Measurements from ENCODE around the gene GSN. TPM values are rescaled to one million over a fixed set of nuclear protein-coding genes. Genes with fewer than 3 reads are reported as not detected.

The GSN gene
- total RNA-seq, 1 donor: 253 TPM

DNA sequence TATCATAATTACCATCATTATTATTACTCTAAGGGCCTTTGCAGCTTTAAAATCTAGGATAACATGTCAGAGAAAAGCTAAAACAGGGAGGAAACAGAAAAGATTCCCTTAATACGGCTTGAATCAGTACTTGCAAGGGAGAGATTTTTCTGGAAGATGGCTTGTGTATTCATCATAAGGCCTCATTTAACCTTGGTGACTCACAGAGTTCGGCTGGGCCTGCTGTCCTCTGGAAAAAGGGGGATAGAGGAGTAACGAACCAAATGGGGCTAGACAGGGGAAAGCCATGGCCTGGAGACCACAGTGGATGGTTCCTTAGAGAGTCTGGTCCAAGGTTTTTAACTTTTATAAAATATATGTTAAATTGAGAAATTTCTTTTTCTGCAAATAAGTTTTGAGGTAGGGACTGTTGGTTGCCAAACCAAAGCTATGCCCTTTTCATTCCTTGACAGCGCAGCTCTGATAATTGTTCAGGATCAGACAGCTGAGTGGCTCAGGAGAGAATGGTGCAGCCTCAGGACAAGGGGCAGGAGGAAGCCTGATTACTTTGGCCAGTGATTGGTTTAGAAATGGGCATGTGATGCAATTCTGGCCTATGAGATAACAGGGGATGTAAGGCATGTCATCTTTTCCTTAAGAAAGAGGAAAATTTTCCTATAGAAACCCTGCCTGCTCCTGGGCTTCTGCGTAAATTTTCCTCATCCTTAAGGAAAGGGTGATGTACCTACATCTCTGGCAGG is 25.6 kb upstream of the GSN start:
- DNase-seq (ENCODE audit: low read depth): peak; percentile 75
- H3K4me3 ChIP-seq (ENCODE audit: low read depth, low read length): no peak overlapping the region
- TF ChIP-seq, protein P1, sequence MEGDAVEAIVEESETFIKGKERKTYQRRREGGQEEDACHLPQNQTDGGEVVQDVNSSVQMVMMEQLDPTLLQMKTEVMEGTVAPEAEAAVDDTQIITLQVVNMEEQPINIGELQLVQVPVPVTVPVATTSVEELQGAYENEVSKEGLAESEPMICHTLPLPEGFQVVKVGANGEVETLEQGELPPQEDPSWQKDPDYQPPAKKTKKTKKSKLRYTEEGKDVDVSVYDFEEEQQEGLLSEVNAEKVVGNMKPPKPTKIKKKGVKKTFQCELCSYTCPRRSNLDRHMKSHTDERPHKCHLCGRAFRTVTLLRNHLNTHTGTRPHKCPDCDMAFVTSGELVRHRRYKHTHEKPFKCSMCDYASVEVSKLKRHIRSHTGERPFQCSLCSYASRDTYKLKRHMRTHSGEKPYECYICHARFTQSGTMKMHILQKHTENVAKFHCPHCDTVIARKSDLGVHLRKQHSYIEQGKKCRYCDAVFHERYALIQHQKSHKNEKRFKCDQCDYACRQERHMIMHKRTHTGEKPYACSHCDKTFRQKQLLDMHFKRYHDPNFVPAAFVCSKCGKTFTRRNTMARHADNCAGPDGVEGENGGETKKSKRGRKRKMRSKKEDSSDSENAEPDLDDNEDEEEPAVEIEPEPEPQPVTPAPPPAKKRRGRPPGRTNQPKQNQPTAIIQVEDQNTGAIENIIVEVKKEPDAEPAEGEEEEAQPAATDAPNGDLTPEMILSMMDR (IDR thresholded peaks at IDR 0.05; ENCODE audit: insufficient read depth, low read length): no peak

DNA sequence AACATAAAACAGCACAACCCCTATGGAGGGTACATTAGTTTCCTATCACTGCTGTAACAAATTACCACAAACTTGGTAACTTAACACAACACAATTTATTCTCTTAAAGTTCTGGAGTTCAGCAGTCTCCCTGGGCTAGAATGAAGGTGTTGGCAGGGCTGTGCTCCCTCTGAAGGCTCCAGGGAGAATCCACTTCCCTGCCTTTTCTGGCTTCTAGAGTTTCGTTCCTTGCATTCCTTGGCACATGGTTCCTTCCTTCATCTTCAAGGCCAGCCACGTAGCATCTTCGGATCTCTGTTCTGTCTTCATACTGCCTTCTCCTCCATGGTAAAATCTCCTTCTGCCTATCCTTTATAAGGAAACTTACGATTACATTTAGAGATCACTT is 25.0 kb upstream of the GSN start:
- TF ChIP-seq, protein P1 (IDR thresholded peaks at IDR 0.05; ENCODE audit: insufficient read depth, low read length): peak; percentile 11
- H3K4me3 ChIP-seq (ENCODE audit: low read depth, low read length): no peak overlapping the region
- peak; percentile 78 for DNase-seq (ENCODE audit: low read depth)

DNA sequence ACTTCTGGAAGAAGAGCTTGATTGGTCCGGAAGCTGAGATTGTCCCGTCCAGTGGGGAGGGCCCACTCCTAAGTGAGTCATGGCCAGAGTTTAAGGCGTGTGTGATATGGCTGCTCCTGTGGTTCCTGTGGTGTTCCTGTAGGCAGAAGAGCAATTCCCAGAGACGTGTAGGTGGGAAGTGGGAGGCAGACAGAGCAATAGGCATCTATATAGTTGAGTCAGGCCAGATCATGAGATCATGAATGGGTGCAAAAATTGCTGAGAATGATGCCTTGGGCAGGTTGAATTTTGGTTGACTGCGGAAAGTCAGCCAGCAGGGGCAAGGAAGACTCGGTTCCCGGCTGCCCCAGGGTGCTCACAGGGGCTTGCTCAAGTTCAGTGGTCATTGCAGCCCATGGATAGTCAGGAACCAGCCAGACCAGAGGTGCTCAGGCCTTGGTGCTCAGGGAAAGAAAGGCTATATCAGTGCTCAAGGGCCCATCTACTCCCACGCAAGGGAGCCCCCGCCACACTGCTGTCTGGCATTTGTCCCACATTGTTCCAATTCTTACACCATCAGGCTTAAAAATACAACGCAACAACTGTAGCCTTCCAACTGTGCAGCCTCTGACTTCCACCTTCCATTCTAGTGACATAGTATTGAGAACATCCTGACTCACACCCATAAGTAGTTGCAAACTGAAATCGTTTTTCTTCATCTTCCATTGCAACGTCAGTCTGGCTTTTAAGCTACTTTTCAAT is 21.0 kb upstream of the GSN start:
- peak; percentile 89 for DNase-seq (ENCODE audit: low read depth)
- TF ChIP-seq, protein P1 (IDR thresholded peaks at IDR 0.05; ENCODE audit: insufficient read depth, low read length): no peak
- H3K4me3 ChIP-seq (ENCODE audit: low read depth, low read length): no peak overlapping the region

DNA sequence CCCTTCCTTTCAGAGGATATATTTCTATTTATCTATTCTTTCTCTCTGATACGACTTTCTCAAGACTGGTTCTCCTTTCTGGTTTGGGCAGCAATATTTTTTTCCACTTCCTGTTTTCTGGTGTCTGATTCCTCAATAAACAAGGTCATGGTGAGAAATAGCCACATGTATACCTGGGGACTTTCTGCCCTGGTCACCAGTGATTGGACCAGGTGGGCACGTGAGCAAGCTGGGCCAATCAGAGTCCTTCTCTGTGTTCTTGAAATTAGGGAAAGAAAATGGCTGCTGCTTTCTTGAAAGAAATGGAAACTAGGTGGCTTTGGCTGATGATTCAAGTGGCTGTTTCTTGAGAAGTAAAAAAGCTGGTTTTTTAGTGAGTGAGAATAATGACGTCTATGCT is 18.4 kb upstream of the GSN start:
- H3K4me3 ChIP-seq (ENCODE audit: low read depth, low read length): no peak overlapping the region
- DNase-seq (ENCODE audit: low read depth): no peak
- TF ChIP-seq, protein P1 (IDR thresholded peaks at IDR 0.05; ENCODE audit: insufficient read depth, low read length): no peak

DNA sequence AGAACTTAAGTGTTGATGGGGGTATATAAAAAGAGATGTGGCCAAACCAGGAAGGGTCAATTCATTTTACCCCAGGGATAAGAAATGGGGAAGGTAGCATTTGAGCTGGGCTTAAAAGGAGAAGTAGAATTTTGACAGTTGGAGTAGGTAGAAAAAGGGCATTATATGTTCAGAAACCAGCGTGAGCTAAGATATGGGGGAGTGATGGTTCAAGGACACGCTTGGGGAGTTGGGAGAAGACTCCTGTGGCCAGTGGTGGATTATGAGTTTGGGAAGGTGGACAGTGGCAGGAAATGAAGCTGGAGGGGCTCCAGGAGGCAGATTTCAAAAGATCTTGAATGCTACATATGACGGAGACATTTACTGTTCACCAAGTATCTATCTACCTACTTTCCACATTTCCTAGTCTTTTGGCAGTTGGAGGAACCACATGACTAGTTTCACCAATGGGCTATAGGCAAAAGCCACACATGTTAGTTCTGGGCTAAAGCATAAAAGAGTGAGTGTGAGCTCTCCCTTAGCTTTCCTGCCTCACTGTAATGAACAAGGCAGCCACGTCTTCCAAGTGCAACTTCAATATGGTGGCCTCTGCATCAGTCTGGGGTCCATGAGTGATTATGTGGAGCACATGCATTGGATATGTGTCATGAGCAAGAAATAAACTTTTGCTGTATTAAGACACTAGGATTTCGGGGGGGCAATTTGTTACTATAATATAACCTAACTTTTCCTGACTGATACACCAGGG is 15.7 kb upstream of the GSN start:
- DNase-seq (ENCODE audit: low read depth): no peak
- no peak overlapping the region for H3K4me3 ChIP-seq (ENCODE audit: low read depth, low read length)
- TF ChIP-seq, protein P1 (IDR thresholded peaks at IDR 0.05; ENCODE audit: insufficient read depth, low read length): no peak

DNA sequence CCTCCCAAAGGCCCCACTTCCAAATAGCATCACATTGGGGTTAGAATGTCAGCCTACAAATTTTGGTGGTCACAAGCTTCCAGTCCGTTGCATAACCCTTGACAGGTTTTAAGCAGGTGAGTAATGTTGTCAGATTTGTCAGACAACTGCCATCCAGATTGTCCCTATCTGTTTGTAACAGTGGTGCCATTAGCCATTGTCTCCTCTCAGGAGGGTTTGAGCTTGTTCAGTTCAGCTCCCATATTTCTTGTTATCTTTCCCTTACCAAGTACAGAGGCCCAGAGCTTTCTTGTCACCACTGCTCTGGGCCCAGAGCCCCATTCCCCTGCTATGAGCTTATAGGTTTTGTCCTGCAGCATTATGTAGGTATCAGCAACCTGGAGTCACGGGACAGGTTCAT is 14.8 kb upstream of the GSN start:
- TF ChIP-seq, protein P1 (IDR thresholded peaks at IDR 0.05; ENCODE audit: insufficient read depth, low read length): no peak
- DNase-seq (ENCODE audit: low read depth): no peak
- no peak overlapping the region for H3K4me3 ChIP-seq (ENCODE audit: low read depth, low read length)

All from fibroblast of the aortic adventitia (primary cell).